Stomach smooth muscle (tissue), 2 donors: ENCODE results near the gene SLCO4A1.
A peak's percentile ranks its signal among the peaks of the same experiment; 100 is the strongest.

Source experiments
- H3K27ac ChIP-seq: one replicate; pipeline ENCODE4 v1.7.0; 2013; ENCODE audit warnings: mild to moderate bottlenecking, low read length, inconsistent platforms
- H3K27me3 ChIP-seq, 2 donors: one replicate each; pipeline ENCODE4 v1.7.0; 2013; ENCODE audit warnings: low read length in 2 of 2; ENCODE audit not compliant: insufficient read depth in 2 of 2, control insufficient read depth in 1 of 2
- H3K36me3 ChIP-seq, 2 donors: one replicate each; pipeline ENCODE4 v1.7.0; 2013; ENCODE audit warnings: low read length in 2 of 2; ENCODE audit not compliant: control insufficient read depth in 2 of 2, insufficient read depth in 2 of 2
- H3K4me1 ChIP-seq: one replicate; pipeline ENCODE4 v1.7.0; 2013; ENCODE audit warnings: low read length; ENCODE audit not compliant: control insufficient read depth, insufficient read depth
- H3K4me3 ChIP-seq, 2 donors: one replicate each; pipeline ENCODE4 v1.7.0; 2013; ENCODE audit warnings: low read length in 2 of 2
- H3K9ac ChIP-seq, 2 donors: one replicate each; pipeline ENCODE4 v1.7.0; 2013; ENCODE audit warnings: low read length in 2 of 2, mild to moderate bottlenecking in 1 of 2
- H3K9me3 ChIP-seq, 2 donors: one replicate each; pipeline ENCODE4 v1.7.0; 2013; ENCODE audit warnings: low read length in 2 of 2; ENCODE audit not compliant: control insufficient read depth in 2 of 2
- donor health status: healthy.
- donor health status: Pancreatic carcinoma.

SLCO4A1 gene

DNA sequence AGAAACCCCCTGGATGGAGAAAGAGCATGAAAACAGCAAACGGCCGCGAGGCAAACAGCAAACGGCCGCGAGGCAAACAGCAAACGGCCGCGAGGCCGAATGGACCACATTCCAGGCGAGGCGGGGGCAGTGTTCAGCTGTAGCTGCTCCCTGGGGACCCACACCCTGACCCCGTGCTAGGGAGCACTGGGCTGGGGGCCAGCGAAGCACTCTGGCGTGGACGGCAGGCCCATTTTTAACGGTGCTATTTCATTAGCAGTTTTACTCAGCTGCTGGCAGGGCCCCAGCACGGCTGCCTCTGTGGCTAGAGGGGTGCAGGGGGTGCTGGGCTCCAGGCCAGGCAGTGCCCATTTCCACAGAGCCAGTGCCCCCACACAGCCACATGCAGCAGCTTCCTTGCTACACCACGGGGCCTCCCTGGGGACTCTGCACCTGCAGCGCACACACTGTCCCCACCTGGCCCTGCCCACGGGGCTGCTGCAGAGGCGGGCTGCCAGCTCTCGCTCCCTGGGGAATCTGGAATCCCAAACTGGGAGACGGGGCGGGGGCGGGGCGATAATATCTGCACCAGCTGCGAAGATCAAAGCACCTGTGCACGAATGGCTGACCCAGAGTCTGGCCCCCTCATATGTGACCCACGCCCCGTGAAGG is 35.6 kb upstream of the SLCO4A1 start:
- Histone ChIP-seq H3K9ac (no peak overlapping the region), H3K4me1 (peaks cover 23% of the 10 kb centered on the region), H3K27ac (no peak overlapping the region), H3K4me3 (peak overlapping the region in 1 of 2 donors; percentile 15), H3K36me3 (no peaks in the 10 kb centered on the region), H3K9me3 (peaks cover 0 to 9% of the 10 kb centered on the region in 2 donors), H3K27me3 (peaks cover 15 to 21% of the 10 kb centered on the region in 2 donors)

DNA sequence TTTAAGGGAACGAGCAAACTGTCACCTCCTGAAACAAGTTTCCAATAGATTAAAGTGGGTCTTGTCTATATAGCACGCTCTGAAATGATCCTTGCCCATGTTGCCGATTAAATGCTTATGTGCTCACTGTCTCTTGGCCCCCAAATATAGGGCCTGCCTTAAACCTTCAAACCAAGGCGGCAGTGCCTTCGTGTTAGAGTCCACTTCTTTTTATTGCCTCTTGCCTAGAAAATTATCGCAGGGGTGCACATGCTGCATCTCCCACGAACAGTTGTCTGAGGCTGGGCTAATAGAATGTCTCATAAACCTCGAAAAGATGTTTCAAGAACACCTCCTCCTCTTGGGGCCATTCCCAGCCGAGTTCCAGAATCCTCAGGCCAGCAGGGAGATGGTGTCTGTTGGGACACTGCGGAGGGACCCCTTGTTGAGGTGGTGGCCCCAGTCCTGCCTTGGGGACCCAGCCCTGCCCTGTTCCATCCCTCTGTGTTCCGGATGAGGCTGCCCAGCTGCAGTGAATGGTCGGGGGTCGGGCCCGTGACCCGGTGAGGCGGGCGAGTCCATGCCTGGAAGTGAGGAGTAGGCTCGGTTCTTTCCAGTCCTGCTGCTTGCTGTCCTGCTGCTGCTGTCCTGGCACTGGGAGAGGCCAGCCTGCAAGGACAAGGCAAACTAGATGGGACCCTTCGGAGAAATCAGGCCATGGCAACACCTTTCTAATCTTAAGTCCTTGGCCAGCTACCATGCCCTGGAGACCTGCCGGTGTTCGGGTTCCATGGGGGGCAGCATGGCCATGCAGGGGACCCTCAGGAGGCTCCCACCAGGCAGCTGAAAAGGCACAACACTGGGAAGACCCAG is 34.7 kb upstream of the SLCO4A1 start:
- H3K4me3 ChIP-seq, result no peak overlapping the region
- H3K9me3 ChIP-seq, result peaks cover 0 to 9% of the 10 kb centered on the region in 2 donors
- H3K27me3 ChIP-seq, result peaks cover 12 to 19% of the 10 kb centered on the region in 2 donors
- H3K36me3 ChIP-seq, result no peaks in the 10 kb centered on the region
- peaks cover 23% of the 10 kb centered on the region for H3K4me1 ChIP-seq
- no peak overlapping the region for H3K9ac ChIP-seq
- H3K27ac ChIP-seq, result no peak overlapping the region

DNA sequence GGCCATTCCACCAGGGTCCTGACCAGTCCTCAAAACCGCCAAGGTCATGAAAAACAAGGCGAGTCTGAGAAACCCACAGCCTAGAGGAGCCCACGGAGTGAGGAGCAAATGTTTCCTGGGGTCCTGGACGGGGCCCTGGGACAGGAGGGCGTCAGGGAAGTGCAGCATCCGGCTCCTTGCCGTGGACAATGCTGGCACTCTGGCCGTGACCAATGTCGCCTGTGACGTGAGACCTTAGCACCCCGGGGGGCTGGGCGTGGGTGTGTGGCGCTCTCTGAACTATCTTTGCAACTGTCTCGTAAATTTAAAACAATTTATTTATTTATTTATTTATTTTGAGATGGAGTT is 34.1 kb upstream of the SLCO4A1 start:
- Histone ChIP-seq H3K9ac (no peak overlapping the region), H3K9me3 (peaks cover 0 to 9% of the 10 kb centered on the region in 2 donors), H3K36me3 (no peaks in the 10 kb centered on the region), H3K4me3 (no peak overlapping the region), H3K27ac (no peak overlapping the region), H3K4me1 (peaks cover 17% of the 10 kb centered on the region), H3K27me3 (peaks cover 12 to 17% of the 10 kb centered on the region in 2 donors)

DNA sequence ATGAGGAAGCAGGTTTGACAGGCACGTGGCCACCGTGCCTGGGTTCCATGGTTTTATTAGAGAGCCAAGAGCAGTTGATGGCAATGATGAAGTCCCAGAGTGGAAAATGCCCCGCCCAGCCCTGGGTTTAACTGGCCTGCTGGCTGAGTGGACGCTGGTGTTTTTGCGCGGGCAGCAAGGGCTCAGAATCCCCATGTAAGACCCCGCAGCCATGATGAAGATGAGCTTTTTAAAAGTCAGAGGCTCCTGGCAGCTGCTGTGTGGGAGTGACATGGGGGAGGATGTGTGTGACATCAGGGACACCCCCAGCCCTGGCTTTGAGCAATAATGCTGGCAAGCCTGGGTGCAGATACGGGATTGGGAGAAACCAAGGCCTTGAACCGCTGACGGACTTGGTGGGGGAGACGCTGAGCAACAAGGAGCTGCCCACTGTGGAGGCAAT is 33.0 kb upstream of the SLCO4A1 start:
- Histone ChIP-seq H3K9ac (no peak overlapping the region), H3K36me3 (no peaks in the 10 kb centered on the region), H3K4me1 (peaks cover 14% of the 10 kb centered on the region), H3K9me3 (peaks cover 0 to 9% of the 10 kb centered on the region in 2 donors), H3K27ac (no peak overlapping the region), H3K27me3 (peaks cover 9 to 12% of the 10 kb centered on the region in 2 donors), H3K4me3 (no peak overlapping the region)

DNA sequence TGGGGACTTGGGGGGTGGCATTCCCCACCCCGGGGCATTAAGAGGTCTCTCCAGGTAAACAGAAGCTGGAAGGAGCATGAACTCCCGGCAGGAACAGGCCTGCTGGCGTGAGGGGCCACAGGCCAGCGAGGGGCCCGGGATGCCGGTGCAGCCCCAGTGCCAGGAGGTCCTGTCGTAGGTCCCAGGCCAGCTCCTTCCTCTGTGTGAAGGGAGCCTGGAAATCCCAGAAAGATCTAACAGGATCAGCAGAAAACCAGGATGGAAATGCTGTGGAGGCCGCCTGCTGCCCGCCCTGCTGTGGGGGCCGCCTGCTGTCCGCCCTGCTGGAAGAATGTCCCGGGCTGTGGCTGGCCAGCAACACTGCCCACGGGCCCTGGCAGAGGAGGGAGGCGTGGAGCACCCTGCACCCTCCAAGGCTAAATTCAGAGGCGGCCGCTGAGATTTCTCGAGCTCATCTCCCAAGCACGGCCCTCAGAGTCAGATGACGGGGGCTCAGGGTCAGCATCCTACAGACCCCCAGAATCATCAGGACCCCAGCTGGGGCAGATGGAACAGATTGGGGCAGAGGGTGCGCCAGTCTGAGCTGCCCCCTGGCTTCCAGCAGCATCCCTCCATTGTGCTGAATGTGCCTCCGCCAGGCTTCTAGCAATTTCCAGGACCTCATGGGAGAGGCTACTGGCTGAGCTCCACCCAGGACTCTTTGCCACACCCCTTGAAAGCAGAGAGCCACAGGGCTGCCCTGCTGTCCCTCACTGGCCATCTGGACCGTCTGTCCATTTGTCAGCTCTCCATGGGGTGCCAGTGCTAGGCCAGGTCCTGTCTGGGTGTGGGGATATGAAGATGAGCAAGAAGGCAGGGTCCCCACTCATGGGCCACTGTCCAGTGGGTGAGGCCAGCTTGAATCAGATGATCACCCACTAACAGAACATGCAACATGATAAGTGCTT is 32.2 kb upstream of the SLCO4A1 start:
- Histone ChIP-seq H3K27me3 (peaks cover 7 to 12% of the 10 kb centered on the region in 2 donors), H3K4me3 (no peak overlapping the region), H3K9me3 (peaks cover 0 to 9% of the 10 kb centered on the region in 2 donors), H3K36me3 (no peaks in the 10 kb centered on the region), H3K4me1 (peaks cover 12% of the 10 kb centered on the region), H3K27ac (no peak overlapping the region), H3K9ac (no peak overlapping the region)

DNA sequence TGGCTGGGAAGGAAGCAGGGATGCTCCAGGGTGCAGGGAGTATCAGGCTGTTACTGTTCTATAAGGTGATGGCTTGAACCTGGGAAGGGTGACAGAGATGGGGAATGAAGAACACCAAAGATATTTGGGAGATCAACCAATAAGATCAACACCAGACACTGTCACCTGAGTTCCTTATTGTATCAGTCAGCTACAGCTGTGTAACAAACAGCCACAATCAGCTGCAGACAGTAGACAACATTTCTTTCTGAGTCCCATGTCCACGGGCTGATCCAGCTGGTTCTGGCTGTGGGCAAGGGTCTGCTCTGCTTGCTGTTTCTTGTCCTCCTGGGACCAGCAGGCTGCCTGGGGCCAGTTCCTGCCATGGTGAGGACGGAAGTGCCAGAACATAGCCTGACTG is 31.3 kb upstream of the SLCO4A1 start:
- Histone ChIP-seq H3K4me3 (no peak overlapping the region), H3K9me3 (peaks cover 0 to 9% of the 10 kb centered on the region in 2 donors), H3K27ac (no peak overlapping the region), H3K9ac (no peak overlapping the region), H3K4me1 (peaks cover 8% of the 10 kb centered on the region), H3K27me3 (peaks cover 7 to 12% of the 10 kb centered on the region in 2 donors), H3K36me3 (no peaks in the 10 kb centered on the region)

DNA sequence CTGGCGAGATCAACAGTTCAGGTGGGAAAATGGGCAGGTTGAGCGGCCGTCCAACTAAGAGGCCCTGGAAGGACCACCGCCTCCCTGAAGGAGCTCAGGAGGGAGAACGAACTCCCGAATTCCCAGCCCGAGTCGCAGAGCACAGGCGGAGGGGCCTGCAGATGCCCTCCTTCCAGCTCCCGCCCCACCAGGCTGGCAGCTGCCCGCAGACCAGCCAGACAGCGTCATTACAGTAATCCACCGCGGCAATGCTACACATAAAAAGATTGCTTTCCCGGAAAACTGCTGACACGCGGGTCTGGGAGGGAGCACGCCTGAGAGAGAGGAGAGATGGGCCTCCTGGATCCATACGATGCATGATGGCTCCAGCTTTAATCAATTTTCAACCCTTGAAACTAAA is 30.5 kb upstream of the SLCO4A1 start:
- H3K9me3 ChIP-seq, result peaks cover 0 to 9% of the 10 kb centered on the region in 2 donors
- H3K4me3 ChIP-seq, result no peak overlapping the region

DNA sequence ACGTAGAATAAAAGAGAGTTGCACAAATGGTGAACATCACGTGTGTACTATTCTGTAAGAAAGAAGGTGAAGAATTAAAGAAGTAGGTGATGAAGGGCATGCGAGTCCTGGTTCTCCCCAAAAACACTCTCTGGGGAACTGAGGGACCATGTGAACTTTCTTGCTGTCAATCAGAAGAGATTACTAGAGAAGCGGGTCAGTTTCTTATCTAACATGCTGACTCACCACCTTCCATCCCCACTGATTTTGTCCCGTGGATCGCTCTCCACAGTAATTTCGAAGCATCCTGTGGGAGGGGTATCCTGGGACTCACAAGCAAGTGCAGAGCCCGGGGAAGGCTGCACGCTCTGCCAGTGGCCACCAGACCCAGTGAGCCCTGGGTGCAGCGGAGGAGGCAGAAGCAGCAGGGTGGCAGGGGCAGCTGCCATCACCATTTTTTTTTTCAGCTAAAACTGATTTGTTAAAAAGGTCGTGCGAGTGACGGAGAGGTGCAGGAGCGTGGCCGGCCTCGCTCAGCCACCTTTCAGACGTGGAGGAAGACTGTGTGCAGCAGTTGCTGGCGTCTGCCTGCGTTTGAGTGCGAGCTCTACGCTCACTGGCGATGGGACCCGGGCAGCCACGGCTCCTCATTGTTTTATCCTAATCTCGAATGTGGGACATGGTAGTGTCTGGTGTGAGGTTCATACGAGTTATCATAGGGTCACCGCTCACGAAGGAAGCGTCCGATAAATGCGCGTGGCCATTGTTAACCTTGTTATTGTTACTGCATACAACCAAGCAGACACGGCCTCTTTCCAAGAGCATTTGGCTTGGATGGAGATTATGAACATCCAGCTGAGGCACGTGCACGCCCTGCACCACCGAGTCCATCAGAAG is 28.0 kb upstream of the SLCO4A1 start:
- H3K9me3 ChIP-seq, result peaks cover 0 to 9% of the 10 kb centered on the region in 2 donors
- H3K36me3 ChIP-seq, result no peaks in the 10 kb centered on the region
- H3K4me1 ChIP-seq, result peaks cover 8% of the 10 kb centered on the region
- H3K27ac ChIP-seq, result no peak overlapping the region
- H3K9ac ChIP-seq, result no peak overlapping the region
- H3K27me3 ChIP-seq, result peaks cover 8 to 12% of the 10 kb centered on the region in 2 donors
- H3K4me3 ChIP-seq, result no peak overlapping the region

More for the DNA sequence above, 30.5 kb upstream of the SLCO4A1 start:
- peaks cover 4% of the 10 kb centered on the region for H3K4me1 ChIP-seq
- H3K27ac ChIP-seq, result no peak overlapping the region
- H3K9ac ChIP-seq, result no peak overlapping the region
- peaks cover 7 to 12% of the 10 kb centered on the region in 2 donors for H3K27me3 ChIP-seq
- H3K36me3 ChIP-seq, result no peaks in the 10 kb centered on the region

DNA sequence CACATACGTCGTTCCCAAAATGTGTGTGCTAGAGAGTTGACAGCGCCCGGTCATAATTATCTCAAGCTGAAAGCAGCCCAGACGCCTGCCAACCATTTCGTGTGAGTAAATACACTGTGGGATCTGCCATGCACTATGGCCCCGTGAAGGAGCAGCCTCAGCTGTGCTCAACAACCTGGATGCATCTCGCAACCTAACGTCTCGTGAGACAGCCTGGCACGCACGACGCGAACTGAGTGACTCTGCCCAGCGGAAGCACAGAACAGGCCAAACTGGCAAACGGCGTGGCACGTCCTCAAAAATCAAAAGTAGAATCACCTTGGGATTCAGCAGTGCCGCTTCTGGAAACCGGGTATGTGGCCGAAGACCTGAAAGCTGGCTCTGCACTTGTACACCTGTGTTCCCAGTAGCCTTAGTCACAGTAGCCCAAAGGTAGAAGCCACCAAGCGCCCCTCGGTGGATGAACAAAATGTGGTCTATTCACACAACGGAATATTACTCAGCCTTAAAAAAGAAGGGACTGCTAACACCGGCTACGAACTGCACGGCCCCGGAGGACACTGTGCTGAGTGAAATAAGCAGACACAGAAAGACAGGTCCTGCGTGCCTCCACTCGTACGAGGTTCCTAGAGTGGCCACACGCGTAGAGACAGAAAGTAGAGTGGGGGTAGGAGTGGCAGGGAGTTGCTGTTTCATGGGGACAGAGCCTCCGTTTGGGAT is 27.2 kb upstream of the SLCO4A1 start:
- peaks cover 7 to 8% of the 10 kb centered on the region in 2 donors for H3K27me3 ChIP-seq
- H3K9me3 ChIP-seq, result peaks cover 0 to 9% of the 10 kb centered on the region in 2 donors
- H3K27ac ChIP-seq, result no peak overlapping the region
- H3K4me3 ChIP-seq, result no peak overlapping the region
- no peak overlapping the region for H3K9ac ChIP-seq
- H3K36me3 ChIP-seq, result no peaks in the 10 kb centered on the region
- H3K4me1 ChIP-seq, result peaks cover 8% of the 10 kb centered on the region
